GM23338 (cell line): ENCODE measurements around the gene TMTC2. TPM values are rescaled to one million over a fixed set of nuclear protein-coding genes. Genes with fewer than 3 reads are reported as not detected.

Source experiments
- ATAC-seq: fragments of 200-7000 bp; cut with Tn5 transposase; 3 replicates; pipeline ENCODE4 v1.9.1; 2020
- DNase-seq: peaks from one replicate; pipeline ENCODE4 v3.0.0-alpha.2; 2015; ENCODE audit warnings: low spot score
- H2AFZ ChIP-seq: fragments of 200-600 bp; sonication (generic); 2 replicates; pipeline ENCODE4 v1.8.0; 2016; ENCODE audit warnings: antibody characterized with exemption, mild to moderate bottlenecking, moderate library complexity
- H3F3A ChIP-seq: fragments of 200-600 bp; sonication (generic); replicated peaks from 2 replicates; pipeline ENCODE4 v1.8.0; 2017; ENCODE audit warnings: antibody characterized with exemption, mixed run types, low read depth
- H3K27ac ChIP-seq: fragments of 200-600 bp; sonication (generic); 2 replicates; pipeline ENCODE4 v1.6.1; 2016; ENCODE audit warnings: low read depth
- H3K27me3 ChIP-seq: fragments of 200-600 bp; sonication (generic); 2 replicates; pipeline ENCODE4 v1.8.0; 2016; ENCODE audit warnings: mild to moderate bottlenecking, mixed run types, moderate library complexity; ENCODE audit not compliant: insufficient read depth
- H3K36me3 ChIP-seq: fragments of 200-600 bp; sonication (generic); 2 replicates; pipeline ENCODE4 v1.8.0; 2016; ENCODE audit warnings: mild to moderate bottlenecking; ENCODE audit not compliant: insufficient read depth
- H3K4me1 ChIP-seq: fragments of 200-600 bp; sonication (generic); 2 replicates; pipeline ENCODE4 v1.8.0; 2016; ENCODE audit warnings: mild to moderate bottlenecking, moderate library complexity; ENCODE audit not compliant: insufficient read depth
- H3K4me2 ChIP-seq: fragments of 200-600 bp; sonication (generic); 2 replicates; pipeline ENCODE4 v1.7.1; 2017; ENCODE audit warnings: mixed run types
- H3K4me3 ChIP-seq: fragments of 200-600 bp; sonication (generic); 2 replicates; pipeline ENCODE4 v1.6.1; 2016; ENCODE audit warnings: mixed run types
- H3K79me2 ChIP-seq: fragments of 200-600 bp; sonication (generic); replicated peaks from 2 replicates; pipeline ENCODE4 v1.8.0; 2017; ENCODE audit warnings: mild to moderate bottlenecking; ENCODE audit not compliant: insufficient read depth
- H3K9me2 ChIP-seq: fragments of 200-600 bp; sonication (generic); 2 replicates; pipeline ENCODE4 v1.8.0; 2017; ENCODE audit not compliant: insufficient read depth
- H4K20me1 ChIP-seq: fragments of 200-600 bp; sonication (generic); replicated peaks from 2 replicates; pipeline ENCODE4 v1.8.0; 2017; ENCODE audit warnings: mild to moderate bottlenecking; ENCODE audit not compliant: insufficient read depth
- H3K27ac Mint-ChIP-seq: 2 replicates; pipeline ENCODE4 v1.8.0; 2020; ENCODE audit warnings: inconsistent platforms, mild to moderate bottlenecking, moderate library complexity, mixed read lengths
- H3K27me3 Mint-ChIP-seq: 3 replicates; pipeline ENCODE4 v1.8.0; 2022; ENCODE audit warnings: low read depth, mild to moderate bottlenecking, moderate library complexity, mixed read lengths, inconsistent platforms; ENCODE audit not compliant: insufficient read depth, poor library complexity
- H3K36me3 Mint-ChIP-seq: 3 replicates; pipeline ENCODE4 v1.8.0; 2021; ENCODE audit warnings: low read depth, mild to moderate bottlenecking, inconsistent platforms, moderate library complexity, mixed read lengths
- H3K4me1 Mint-ChIP-seq: 3 replicates; pipeline ENCODE4 v1.8.0; 2020; ENCODE audit warnings: mild to moderate bottlenecking, inconsistent platforms, mixed read lengths
- H3K4me3 Mint-ChIP-seq: 3 replicates; pipeline ENCODE4 v1.8.0; 2021; ENCODE audit warnings: moderate library complexity, mild to moderate bottlenecking, inconsistent platforms, mixed read lengths
- H3K9me3 Mint-ChIP-seq: 3 replicates; pipeline ENCODE4 v1.8.0; 2020; ENCODE audit warnings: moderate library complexity, mild to moderate bottlenecking, inconsistent platforms, mixed read lengths
- CREB1 ChIP-seq: fragments of 250-450 bp; sonication (Bioruptor Pico); IDR thresholded peaks from 2 replicates; pipeline ENCODE4 v1.5.0; 2020; ENCODE audit warnings: low read depth, mild to moderate bottlenecking, moderate library complexity
- EZH2 ChIP-seq: fragments of 200-600 bp; sonication (generic); IDR thresholded peaks from one replicate; pipeline ENCODE4 v1.8.0; 2017; ENCODE audit warnings: antibody characterized with exemption, mild to moderate bottlenecking, low read depth; ENCODE audit not compliant: unreplicated experiment
- EZH2phosphoT487 ChIP-seq: fragments of 200-600 bp; sonication (generic); IDR thresholded peaks from one replicate; pipeline ENCODE4 v1.8.1; 2018; ENCODE audit warnings: antibody characterized with exemption; ENCODE audit not compliant: unreplicated experiment
- JUNB ChIP-seq: IDR thresholded peaks from one replicate; pipeline ENCODE4 v1.6.1; 2016; ENCODE audit warnings: antibody characterized with exemption; ENCODE audit not compliant: unreplicated experiment
- NANOG ChIP-seq: IDR thresholded peaks from 2 replicates; pipeline ENCODE4 v1.6.1; 2016; ENCODE audit warnings: antibody characterized with exemption, borderline replicate concordance
- POLR2AphosphoS5 ChIP-seq: IDR thresholded peaks from 2 replicates; pipeline ENCODE4 v1.6.1; 2016; ENCODE audit warnings: antibody characterized with exemption, low read depth
- REST ChIP-seq: IDR thresholded peaks from one replicate; pipeline ENCODE4 v1.6.1; 2018; ENCODE audit warnings: antibody characterized with exemption; ENCODE audit not compliant: unreplicated experiment
- STAT1 ChIP-seq: IDR thresholded peaks from one replicate; pipeline ENCODE4 v1.6.1; 2016; ENCODE audit warnings: antibody characterized with exemption; ENCODE audit not compliant: unreplicated experiment
- ZNF114 ChIP-seq: fragments of 250-450 bp; sonication (Bioruptor Pico); IDR thresholded peaks from 2 replicates; pipeline ENCODE4 v1.5.0; 2020; ENCODE audit warnings: mild to moderate bottlenecking, moderate library complexity
- ZNF331 ChIP-seq: fragments of 250-450 bp; sonication (Bioruptor Pico); IDR thresholded peaks from 2 replicates; pipeline ENCODE4 v1.5.0; 2020; ENCODE audit warnings: low read depth, mild to moderate bottlenecking, moderate library complexity
- ZNF462 ChIP-seq: fragments of 250-450 bp; sonication (Bioruptor Pico); IDR thresholded peaks from 2 replicates; pipeline ENCODE4 v1.5.0; 2020; ENCODE audit warnings: mild to moderate bottlenecking, moderate library complexity
- polyA plus RNA-seq: library from polyadenylated mRNA; unstranded; fragments of >200 nt; fragmentation: Nextera tagmentation; extraction: Ambion mirVana; gene quantifications from 2 replicates; pipeline ENCODE4 v1.2.1, GENCODE V29; 2016
- total RNA-seq: library from RNA; depleted of rRNA; stranded (reverse); fragments of >200 nt; shearing (Covaris generic); gene quantifications from 2 replicates; pipeline ENCODE4 v1.2.3, GENCODE V29; 2014
- TF ChIP-seq, protein P1 (sequence below): IDR thresholded peaks from 2 replicates; pipeline ENCODE4 v1.6.1; 2016; ENCODE audit warnings: antibody characterized with exemption
- TF ChIP-seq, protein P2 (sequence below), 2 experiments: fragments of 200-600 bp in 1 of 2; sonication (generic) in 1 of 2; conservative IDR thresholded peaks; 2 replicates each; pipeline versions ENCODE4 v1.5.1 to v1.6.1; 2016 to 2017; ENCODE audit warnings: antibody characterized with exemption in 2 of 2, low read depth in 2 of 2, mild to moderate bottlenecking in 2 of 2, moderate library complexity in 1 of 2

Gene TMTC2
- total and polyA plus RNA-seq, 2 experiments from 2014 or later = 0.57 to 6.5 TPM

- Histone ChIP-seq H3K4me3 (no peak overlapping the region), H3K4me2 (peak overlapping the region; percentile 15), H3K36me3 (no peaks in the 10 kb centered on the region), H3K27ac (peak overlapping the region; percentile 43; the same call in 1 of the 2 replicates), H3K4me1 (peaks cover 4% of the 10 kb centered on the region; the same call in 1 of the 2 replicates), H3K79me2 (no peaks in the 10 kb centered on the region), H3F3A (no peaks in the 10 kb centered on the region), H3K27me3 (no peaks in the 10 kb centered on the region), H2AFZ (no peak overlapping the region), H4K20me1 (no peaks in the 10 kb centered on the region), H3K9me2 (no peaks in the 10 kb centered on the region)
- Mint-ChIP-seq H3K9me3 (no peaks in the 10 kb centered on the region), H3K4me1 (peaks cover 11% of the 10 kb centered on the region), H3K36me3 (peaks cover 3% of the 10 kb centered on the region; the same call in 2 of the 3 replicates), H3K27ac (no peak overlapping the region), H3K4me3 (no peak overlapping the region), H3K27me3 (no peaks in the 10 kb centered on the region)
- DNase-seq = peak; percentile 24
- no peak; the same call in 2 of the 3 replicates for ATAC-seq
- TF ChIP-seq EZH2 (no peak), JUNB (no peak), ZNF114 (no peak), CREB1 (CRISPR knock-in tag) (no peak), POLR2AphosphoS5 (no peak), ZNF462 (CRISPR knock-in tag) (no peak), STAT1 (no peak), ZNF331 (CRISPR knock-in tag) (no peak), EZH2phosphoT487 (no peak), NANOG (no peak), REST (no peak)
- TF ChIP-seq, protein P1, sequence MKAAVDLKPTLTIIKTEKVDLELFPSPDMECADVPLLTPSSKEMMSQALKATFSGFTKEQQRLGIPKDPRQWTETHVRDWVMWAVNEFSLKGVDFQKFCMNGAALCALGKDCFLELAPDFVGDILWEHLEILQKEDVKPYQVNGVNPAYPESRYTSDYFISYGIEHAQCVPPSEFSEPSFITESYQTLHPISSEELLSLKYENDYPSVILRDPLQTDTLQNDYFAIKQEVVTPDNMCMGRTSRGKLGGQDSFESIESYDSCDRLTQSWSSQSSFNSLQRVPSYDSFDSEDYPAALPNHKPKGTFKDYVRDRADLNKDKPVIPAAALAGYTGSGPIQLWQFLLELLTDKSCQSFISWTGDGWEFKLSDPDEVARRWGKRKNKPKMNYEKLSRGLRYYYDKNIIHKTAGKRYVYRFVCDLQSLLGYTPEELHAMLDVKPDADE = no peak
- TF ChIP-seq, protein P2, sequence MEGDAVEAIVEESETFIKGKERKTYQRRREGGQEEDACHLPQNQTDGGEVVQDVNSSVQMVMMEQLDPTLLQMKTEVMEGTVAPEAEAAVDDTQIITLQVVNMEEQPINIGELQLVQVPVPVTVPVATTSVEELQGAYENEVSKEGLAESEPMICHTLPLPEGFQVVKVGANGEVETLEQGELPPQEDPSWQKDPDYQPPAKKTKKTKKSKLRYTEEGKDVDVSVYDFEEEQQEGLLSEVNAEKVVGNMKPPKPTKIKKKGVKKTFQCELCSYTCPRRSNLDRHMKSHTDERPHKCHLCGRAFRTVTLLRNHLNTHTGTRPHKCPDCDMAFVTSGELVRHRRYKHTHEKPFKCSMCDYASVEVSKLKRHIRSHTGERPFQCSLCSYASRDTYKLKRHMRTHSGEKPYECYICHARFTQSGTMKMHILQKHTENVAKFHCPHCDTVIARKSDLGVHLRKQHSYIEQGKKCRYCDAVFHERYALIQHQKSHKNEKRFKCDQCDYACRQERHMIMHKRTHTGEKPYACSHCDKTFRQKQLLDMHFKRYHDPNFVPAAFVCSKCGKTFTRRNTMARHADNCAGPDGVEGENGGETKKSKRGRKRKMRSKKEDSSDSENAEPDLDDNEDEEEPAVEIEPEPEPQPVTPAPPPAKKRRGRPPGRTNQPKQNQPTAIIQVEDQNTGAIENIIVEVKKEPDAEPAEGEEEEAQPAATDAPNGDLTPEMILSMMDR (conservative IDR thresholded peaks at IDR 0.05; ENCODE audit: low read depth in 2 of 2) = no peak
These were observed 396.1 kb downstream of the TMTC2 start for GRCh38 chr12:83082690-83083276.
